HepG2 (cell line): ENCODE results near the gene LRIF1. TPM values are rescaled to one million over a fixed set of nuclear protein-coding genes. Genes with fewer than 3 reads are reported as not detected.

ENCODE experiments used
- CREBL2 ChIP-seq: sonication (generic); formaldehyde crosslinking; IDR thresholded peaks from 2 replicates; pipeline ENCODE4 v1.8.1; 2023; ENCODE audit warnings: missing genetic modification reagents, mild to moderate bottlenecking, borderline replicate concordance
- DNMT3B ChIP-seq: conservative IDR thresholded peaks from 2 replicates; pipeline ENCODE4 v1.6.1; 2016; ENCODE audit warnings: missing biosample characterization, control low read depth
- FOXC1 ChIP-seq: sonication (generic); formaldehyde crosslinking; IDR thresholded peaks from 2 replicates; pipeline ENCODE4 v1.8.0; 2022; ENCODE audit warnings: mild to moderate bottlenecking, missing genetic modification reagents, borderline replicate concordance
- HOXA5 ChIP-seq: sonication (generic); formaldehyde crosslinking; IDR thresholded peaks from 2 replicates; pipeline ENCODE4 v1.4.0; 2020; ENCODE audit warnings: missing genetic modification reagents
- IRF1 ChIP-seq: sonication (generic); formaldehyde crosslinking; IDR thresholded peaks from 2 replicates; pipeline ENCODE4 v1.4.0; 2020; ENCODE audit warnings: low read depth, mild to moderate bottlenecking, missing genetic modification reagents
- JUNB ChIP-seq: sonication (generic); formaldehyde crosslinking; IDR thresholded peaks from 2 replicates; pipeline ENCODE4 v1.8.0; 2022; ENCODE audit warnings: missing genetic modification reagents, mild to moderate bottlenecking, borderline replicate concordance
- KDM5B ChIP-seq: sonication (generic); formaldehyde crosslinking; IDR thresholded peaks from 2 replicates; pipeline ENCODE4 v1.4.0; 2020; ENCODE audit warnings: missing genetic modification reagents, mild to moderate bottlenecking, borderline replicate concordance
- KLF11 ChIP-seq: IDR thresholded peaks from 2 replicates; pipeline ENCODE4 v1.6.1; 2016; ENCODE audit warnings: missing compliant biosample characterization
- MYC ChIP-seq: sonication (generic); formaldehyde crosslinking; IDR thresholded peaks from 2 replicates; pipeline ENCODE4 v1.9.0; 2021; ENCODE audit warnings: missing genetic modification reagents, borderline replicate concordance
- PRDM15 ChIP-seq: sonication (generic); formaldehyde crosslinking; IDR thresholded peaks from 2 replicates; pipeline ENCODE4 v1.4.0; 2020; ENCODE audit warnings: missing genetic modification reagents
- RBM39 ChIP-seq: fragments of 200-400 bp; formaldehyde crosslinking; IDR thresholded peaks from one replicate; pipeline ENCODE4 v1.6.1; 2018; ENCODE audit warnings: antibody characterized with exemption, mild to moderate bottlenecking, low read depth, low read length; ENCODE audit not compliant: poor library complexity, severe bottlenecking
- RFX3 ChIP-seq: IDR thresholded peaks from 2 replicates; pipeline ENCODE4 v1.6.1; 2016; ENCODE audit warnings: missing biosample characterization, missing genetic modification reagents
- SIN3B ChIP-seq: fragments of 150-350 bp; IDR thresholded peaks from 2 replicates; pipeline ENCODE4 v1.6.1; 2014; ENCODE audit warnings: low read length
- TFE3 ChIP-seq: IDR thresholded peaks from 2 replicates; pipeline ENCODE4 v1.6.1; 2016
- THRA ChIP-seq: sonication (generic); formaldehyde crosslinking; IDR thresholded peaks from 2 replicates; pipeline ENCODE4 v1.4.0; 2020; ENCODE audit warnings: missing genetic modification reagents, borderline replicate concordance
- ZBTB42 ChIP-seq: sonication (generic); formaldehyde crosslinking; IDR thresholded peaks from 2 replicates; pipeline ENCODE4 v1.5.0; 2020; ENCODE audit warnings: mild to moderate bottlenecking, missing genetic modification reagents
- ZFP41 ChIP-seq: sonication (generic); formaldehyde crosslinking; IDR thresholded peaks from 2 replicates; pipeline ENCODE4 v1.4.0; 2020; ENCODE audit warnings: mild to moderate bottlenecking, missing genetic modification reagents, borderline replicate concordance
- ZFYVE20 ChIP-seq: sonication (generic); formaldehyde crosslinking; IDR thresholded peaks from 2 replicates; pipeline ENCODE4 v1.8.0; 2023; ENCODE audit warnings: low read depth, mild to moderate bottlenecking, moderate library complexity, missing genetic modification reagents, borderline replicate concordance
- ZKSCAN1 ChIP-seq: fragments of 150-350 bp; IDR thresholded peaks from 2 replicates; pipeline ENCODE4 v1.6.1; 2014; ENCODE audit warnings: low read length
- ZNF326 ChIP-seq: sonication (generic); formaldehyde crosslinking; IDR thresholded peaks from 2 replicates; pipeline ENCODE4 v1.4.0; 2020; ENCODE audit warnings: missing genetic modification reagents, borderline replicate concordance
- ZNF552 ChIP-seq: sonication (generic); formaldehyde crosslinking; IDR thresholded peaks from 2 replicates; pipeline ENCODE4 v1.9.0; 2022; ENCODE audit warnings: missing genetic modification reagents, mild to moderate bottlenecking, borderline replicate concordance
- ZNF614 ChIP-seq: IDR thresholded peaks from 2 replicates; pipeline ENCODE4 v1.6.1; 2018; ENCODE audit warnings: missing biosample characterization, missing genetic modification reagents, inconsistent platforms, borderline replicate concordance
- polyA plus RNA-seq, 8 experiments: library from polyadenylated mRNA; depleted of rRNA in 3 of 8; stranded (reverse) in 7 of 8; unstranded in 1 of 8; fragments of >200 nt; fragmentation: Illumina TruSeq in 4 of 8; extraction: Trizol in 4 of 8; gene quantifications; 2 replicates each; pipeline versions ENCODE4 v1.2.1 to v1.2.3, GENCODE V29; 2011 to 2016; ENCODE audit warnings: low read depth in 4 of 8, missing spikeins in 1 of 8, mixed read lengths in 1 of 8; ENCODE audit not compliant: insufficient read depth in 1 of 8
- total RNA-seq, 5 experiments: library from RNA; depleted of rRNA; stranded (reverse); fragments of >200 nt; fragmentation: Illumina TruSeq; extraction: Trizol; gene quantifications; 2 replicates each; pipeline ENCODE4 v1.2.3, GENCODE V29; 2016; ENCODE audit warnings: low read depth in 1 of 5

Gene LRIF1
- total and polyA plus RNA-seq, 2 of the 13 experiments (the other 11 are each of a cell fraction or from before 2014, with no cell fraction given): 18.4 to 42.4 TPM

- 0 out of 2 replicates have a peak, but pooled peaks have one; percentile 2 for TF ChIP-seq THRA (CRISPR knock-in tag)
- TF ChIP-seq IRF1 (CRISPR knock-in tag): no peak
- no peak for TF ChIP-seq JUNB (CRISPR knock-in tag)
- peak; percentile 41; the same call in 1 of the 2 replicates for TF ChIP-seq FOXC1 (CRISPR knock-in tag)
- TF ChIP-seq DNMT3B (CRISPR knock-in tag): no peak
- TF ChIP-seq ZNF614: peak; percentile 78; the same call in 1 of the 2 replicates
- no peak for TF ChIP-seq KLF11 (CRISPR knock-in tag)
- TF ChIP-seq ZNF552 (CRISPR knock-in tag): no peak
- peak; percentile 19; the same call in 1 of the 2 replicates for TF ChIP-seq RFX3 (CRISPR knock-in tag)
- TF ChIP-seq ZNF326 (CRISPR knock-in tag): no peak
- TF ChIP-seq CREBL2 (CRISPR knock-in tag): no peak
- no peak for TF ChIP-seq ZKSCAN1
- TF ChIP-seq ZFYVE20 (CRISPR knock-in tag): no peak
- TF ChIP-seq RBM39: peak; percentile 92
- no peak for TF ChIP-seq ZFP41 (CRISPR knock-in tag)
- TF ChIP-seq ZBTB42 (CRISPR knock-in tag): no peak
- TF ChIP-seq HOXA5 (CRISPR knock-in tag): peak; percentile 36; the same call in 1 of the 2 replicates
- TF ChIP-seq SIN3B: no peak
- TF ChIP-seq KDM5B (CRISPR knock-in tag): peak; percentile 90
- TF ChIP-seq TFE3 (CRISPR knock-in tag): no peak
- no peak for TF ChIP-seq PRDM15
- TF ChIP-seq MYC: peak; percentile 35; the same call in 1 of the 2 replicates
These were observed at the start of gene LRIF1 (continued) for GRCh38 chr1:110963691-110964454.
